Fibroblast of mammary gland (primary cell): Measurements from ENCODE around the gene PNPLA8.

ENCODE experiments used
- DNase-seq: peaks from one replicate; pipeline ENCODE4 v3.0.0-alpha.2; 2010; ENCODE audit warnings: low read depth
- H3K4me3 ChIP-seq: 2 replicates; pipeline ENCODE4 v1.5.1; 2011; ENCODE audit warnings: low read depth, mild to moderate bottlenecking, low read length, moderate library complexity; ENCODE audit not compliant: control insufficient read depth
- CTCF ChIP-seq: conservative IDR thresholded peaks from 2 replicates; pipeline ENCODE4 v1.5.1; 2011; ENCODE audit warnings: low read depth, low read length, inconsistent platforms; ENCODE audit not compliant: control insufficient read depth, insufficient read depth

Gene PNPLA8

GRCh38 chr7:108423089-108423989 is 102.6 kb downstream of the PNPLA8 start:
- TF ChIP-seq CTCF: no peak
- no peak for DNase-seq
- no peak overlapping the region for H3K4me3 ChIP-seq

- H3K4me3 ChIP-seq: no peak overlapping the region
- TF ChIP-seq CTCF: no peak
- DNase-seq: no peak
Observed at GRCh38 chr7:108421720-108422331, 104.1 kb downstream of the PNPLA8 start.
